DOHH2 (cell line): ENCODE data around the gene NAA25.

Source experiments
- CTCF ChIP-seq: fragments of 200-600 bp; sonication (generic); IDR thresholded peaks from one replicate; pipeline ENCODE4 v1.5.1; 2014; ENCODE audit warnings: antibody characterized with exemption, mild to moderate bottlenecking, low read depth, low read length; ENCODE audit not compliant: poor library complexity, severe bottlenecking
- EZH2phosphoT487 ChIP-seq: fragments of 200-600 bp; sonication (generic); IDR thresholded peaks from 2 replicates; pipeline ENCODE4 v1.6.1; 2017; ENCODE audit warnings: borderline replicate concordance, mild to moderate bottlenecking, antibody characterized with exemption, low read length, moderate library complexity, mixed read lengths

- TF ChIP-seq CTCF (no peak), EZH2phosphoT487 (no peak)
These were observed 39.5 kb upstream of the NAA25 start for GRCh38 chr12:112148031-112148513.
